Mononuclear cell (primary cell): ENCODE results near the gene TJP3. TPM values are rescaled to one million over a fixed set of nuclear protein-coding genes. Genes with fewer than 3 reads are reported as not detected.

Experiments
- H3K27me3 ChIP-seq: 2 replicates; pipeline ENCODE4 v1.6.0; 2011; ENCODE audit warnings: low read length, control low read depth; ENCODE audit not compliant: insufficient read depth
- H3K4me1 ChIP-seq: 2 replicates; pipeline ENCODE4 v1.5.1; 2011; ENCODE audit warnings: mild to moderate bottlenecking, low read length, control low read depth; ENCODE audit not compliant: insufficient read depth
- H3K4me3 ChIP-seq: 2 replicates; pipeline ENCODE4 v1.5.1; 2011; ENCODE audit warnings: mild to moderate bottlenecking, low read length, moderate library complexity
- H3K9me3 ChIP-seq: 2 replicates; pipeline ENCODE4 v1.5.1; 2011; ENCODE audit warnings: low read depth, mild to moderate bottlenecking, control low read depth, low read length
- total RNA-seq: library from RNA; depleted of rRNA; stranded (reverse); fragments of >200 nt; gene quantifications from one replicate; pipeline ENCODE4 v1.2.3, GENCODE V29; 2012

TJP3 gene
- total RNA-seq, 1 donor: 5.7 TPM

- Histone ChIP-seq H3K9me3 (no peaks in the 10 kb centered on the region), H3K4me1 (peaks cover 5% of the 10 kb centered on the region), H3K4me3 (no peak overlapping the region), H3K27me3 (no peaks in the 10 kb centered on the region)
Observed at GRCh38 chr19:3693025-3693925, 14.9 kb upstream of the TJP3 start.

DNA sequence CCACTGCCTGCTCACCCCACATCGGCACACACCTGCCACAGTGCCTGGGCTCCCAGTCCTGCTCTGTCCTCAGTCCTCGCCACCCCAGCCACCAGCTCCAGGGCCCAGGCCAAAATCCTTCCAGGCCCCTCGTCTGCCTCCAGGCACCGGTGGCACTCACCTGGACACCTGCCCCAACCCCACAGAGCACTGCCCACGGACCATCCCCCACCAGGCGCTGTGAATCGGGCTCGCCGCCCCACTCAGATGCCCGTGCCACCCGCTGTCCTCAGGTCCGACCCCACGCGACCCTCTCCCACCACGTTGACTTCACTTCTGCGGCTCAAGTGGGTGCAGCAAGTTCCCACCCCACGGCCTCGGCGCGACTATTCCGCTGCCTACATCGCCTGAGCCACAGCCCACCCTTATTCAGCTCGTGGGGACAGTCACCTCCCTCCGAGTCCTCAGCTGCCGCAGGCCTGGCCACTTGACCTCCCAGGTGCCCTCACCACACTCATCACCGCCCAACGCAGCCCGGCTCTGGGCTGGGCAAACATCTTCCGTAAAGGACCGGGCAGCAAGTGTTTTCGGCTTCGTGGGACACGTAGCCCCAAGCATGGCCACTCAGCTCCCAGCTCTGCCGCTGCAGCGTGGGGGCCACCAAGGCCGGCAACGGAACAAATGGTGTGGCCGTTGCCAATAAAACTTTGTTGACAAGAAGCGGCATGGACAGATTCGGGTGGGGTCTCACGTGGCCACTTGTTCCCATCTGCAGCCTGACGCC, 13.6 kb upstream of the TJP3 start:
- Histone ChIP-seq H3K4me3 (no peak overlapping the region), H3K9me3 (no peaks in the 10 kb centered on the region), H3K4me1 (peaks cover 13% of the 10 kb centered on the region), H3K27me3 (no peaks in the 10 kb centered on the region)

DNA sequence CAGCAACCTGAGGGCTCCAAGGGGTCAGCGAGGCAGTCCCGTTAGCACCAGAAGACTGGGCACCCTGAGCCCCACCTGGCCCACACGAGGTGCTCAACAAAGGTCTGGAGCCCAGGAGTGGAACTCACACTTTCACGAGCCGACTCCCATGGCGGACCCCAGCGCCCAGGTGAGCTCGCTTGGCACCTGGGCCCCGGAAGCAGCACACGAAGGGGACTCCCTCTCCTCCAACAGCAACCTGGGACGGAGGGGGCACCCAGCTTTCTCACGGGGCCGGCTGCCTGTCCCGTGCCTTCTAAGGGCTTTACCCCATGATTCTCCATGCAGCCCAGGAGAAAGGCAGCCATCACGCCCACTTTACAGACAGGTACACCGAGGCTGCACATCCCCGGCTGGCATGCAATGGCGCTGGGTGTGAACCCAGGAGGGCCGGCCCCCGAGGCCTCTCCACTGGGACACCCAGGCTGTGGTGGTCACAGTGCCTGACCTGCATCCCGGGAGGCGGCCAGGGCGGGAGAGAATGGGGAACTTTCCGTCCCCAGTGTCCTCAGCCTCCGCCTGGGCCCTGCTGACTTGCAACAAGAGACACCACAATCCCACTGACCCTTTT, 13.0 kb upstream of the TJP3 start:
- peaks cover 16% of the 10 kb centered on the region for H3K4me1 ChIP-seq

DNA sequence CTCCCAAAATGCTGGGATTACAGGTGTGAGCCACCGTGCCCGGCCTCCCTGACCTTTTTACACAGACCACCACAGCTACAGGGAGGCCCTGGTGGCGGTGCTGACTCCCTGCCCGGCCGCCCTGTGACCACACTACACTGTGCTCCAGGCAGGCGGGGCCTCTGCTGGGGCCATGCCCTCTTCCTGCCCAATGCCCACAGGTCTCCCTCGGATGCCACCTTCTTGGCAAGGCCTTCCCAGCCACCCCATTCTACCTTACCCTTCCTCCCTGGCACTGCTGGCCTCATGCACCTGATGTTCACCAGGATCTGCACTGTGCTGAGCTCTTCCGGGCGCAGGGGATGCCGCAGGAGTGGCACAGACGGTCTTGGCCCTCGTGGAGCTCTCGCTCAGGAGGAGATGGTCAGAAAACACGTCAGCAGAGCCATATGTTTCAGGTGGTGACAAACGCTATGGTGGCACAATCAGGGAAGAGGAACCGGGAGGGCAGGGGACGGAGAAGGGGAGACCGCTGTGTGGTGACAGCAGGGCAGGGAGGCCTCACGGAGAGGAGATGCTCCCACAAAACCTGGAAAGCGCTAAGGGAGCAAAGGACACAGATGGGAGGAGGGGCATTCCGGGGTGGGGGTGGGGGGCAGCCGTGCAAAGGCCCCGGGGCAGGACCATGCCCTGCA, 12.1 kb upstream of the TJP3 start:
- Histone ChIP-seq H3K4me3 (no peak overlapping the region), H3K4me1 (peaks cover 16% of the 10 kb centered on the region), H3K9me3 (no peaks in the 10 kb centered on the region), H3K27me3 (no peaks in the 10 kb centered on the region)

More for the DNA sequence above, 13.0 kb upstream of the TJP3 start:
- no peaks in the 10 kb centered on the region for H3K9me3 ChIP-seq
- no peaks in the 10 kb centered on the region for H3K27me3 ChIP-seq
- H3K4me3 ChIP-seq: no peak overlapping the region

DNA sequence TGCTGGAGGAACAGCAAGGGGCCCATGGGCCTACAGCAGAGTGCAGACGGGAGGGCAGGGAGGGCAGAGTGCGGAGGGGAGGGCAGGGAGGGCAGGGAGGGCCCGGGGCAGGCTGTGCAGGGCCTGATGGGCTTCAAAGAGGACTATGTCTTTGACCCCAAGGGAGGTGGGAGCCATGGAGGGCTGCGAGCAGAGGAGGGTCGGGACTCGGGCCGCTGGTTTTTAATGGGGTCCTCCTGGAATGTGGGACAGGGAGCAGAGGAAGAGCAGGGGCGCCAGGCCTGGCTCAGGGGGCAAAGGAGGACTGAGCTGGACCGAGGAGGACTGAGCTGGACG, 11.6 kb upstream of the TJP3 start:
- Histone ChIP-seq H3K4me1 (peaks cover 16% of the 10 kb centered on the region), H3K27me3 (no peaks in the 10 kb centered on the region), H3K4me3 (no peak overlapping the region), H3K9me3 (no peaks in the 10 kb centered on the region)

DNA sequence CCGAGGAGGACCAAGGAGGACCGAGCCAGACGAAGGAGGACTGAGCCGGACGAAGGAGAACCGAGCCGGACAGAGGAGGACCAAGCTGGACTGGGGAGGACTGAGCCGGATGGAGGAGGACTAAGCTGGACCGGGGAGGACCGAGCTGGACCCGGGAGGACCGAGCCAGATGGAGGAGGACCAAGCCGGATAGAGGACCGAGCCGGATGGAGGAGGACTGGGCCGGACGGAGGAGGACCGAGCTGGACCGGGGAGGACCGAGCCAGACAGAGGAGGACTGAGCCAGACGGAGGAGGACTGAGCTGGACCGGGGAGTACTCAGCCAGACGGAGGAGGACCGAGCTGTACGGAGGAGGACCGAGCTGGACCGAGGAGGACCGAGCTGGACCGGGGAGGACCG, 11.1 kb upstream of the TJP3 start:
- H3K27me3 ChIP-seq: no peaks in the 10 kb centered on the region
- H3K4me3 ChIP-seq: no peak overlapping the region
- no peaks in the 10 kb centered on the region for H3K9me3 ChIP-seq
- H3K4me1 ChIP-seq: peaks cover 16% of the 10 kb centered on the region

DNA sequence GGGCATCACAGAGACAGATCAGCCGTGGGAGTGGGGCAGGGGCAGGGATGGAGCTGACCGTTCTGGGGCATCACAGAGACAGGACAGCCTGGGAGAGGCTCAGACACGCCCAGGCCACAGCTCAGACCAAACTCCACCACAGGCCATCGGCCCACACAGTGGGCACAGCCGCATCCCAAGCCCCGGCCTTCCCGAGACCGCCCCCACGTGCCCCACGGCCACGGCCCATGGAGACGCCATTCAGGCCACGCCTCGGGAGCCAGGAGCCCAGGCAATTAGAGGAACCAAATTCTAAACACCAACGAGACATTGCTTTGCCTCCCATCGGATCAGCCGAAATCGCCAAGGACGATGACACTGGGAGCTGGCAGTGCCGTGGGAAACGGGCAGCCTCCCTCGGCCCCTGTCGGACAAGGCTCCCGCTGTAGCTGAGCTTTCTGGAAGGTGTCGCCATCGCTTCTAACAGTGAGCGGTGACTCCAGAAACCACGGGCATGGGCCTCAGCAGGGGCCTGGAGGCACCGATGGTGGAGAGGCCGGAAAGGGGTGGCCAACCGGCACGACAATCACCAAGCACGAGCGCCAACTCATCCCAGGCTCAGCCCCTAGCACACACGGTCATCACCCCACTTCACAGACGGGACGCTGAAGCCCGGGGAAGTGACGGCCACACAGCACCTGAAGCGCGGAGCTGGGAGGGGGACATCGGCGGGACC, 10.4 kb upstream of the TJP3 start:
- no peaks in the 10 kb centered on the region for H3K9me3 ChIP-seq
- peaks cover 16% of the 10 kb centered on the region for H3K4me1 ChIP-seq
- no peaks in the 10 kb centered on the region for H3K27me3 ChIP-seq
- H3K4me3 ChIP-seq: no peak overlapping the region

DNA sequence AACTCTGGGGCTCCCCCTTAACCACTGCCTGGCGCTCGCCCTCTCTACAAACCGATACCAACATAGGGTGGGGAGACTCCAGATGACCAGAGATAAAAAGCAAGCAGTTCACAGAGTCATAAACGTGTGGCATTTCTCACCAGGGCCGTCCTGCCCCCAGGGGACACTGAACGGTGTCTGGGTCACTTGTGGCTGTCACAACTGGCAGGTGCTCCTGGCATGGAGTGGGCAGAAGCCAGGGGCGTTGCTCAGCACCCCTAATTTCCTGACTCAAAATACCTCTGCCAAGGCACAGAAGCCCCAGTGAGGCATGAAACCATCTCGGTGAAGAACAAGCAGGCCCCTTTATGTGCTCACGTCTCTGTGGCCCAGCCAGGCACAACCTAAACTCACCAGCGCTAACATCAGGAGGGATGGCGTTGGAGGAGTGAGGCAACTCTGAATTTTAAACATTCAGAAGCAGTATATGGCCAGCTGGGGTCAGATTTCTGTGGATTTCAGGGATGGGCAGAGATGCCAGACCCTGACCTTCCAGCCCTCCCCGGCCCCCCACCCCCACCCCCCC, 9.7 kb upstream of the TJP3 start:
- Histone ChIP-seq H3K9me3 (no peaks in the 10 kb centered on the region), H3K4me3 (no peak overlapping the region), H3K27me3 (no peaks in the 10 kb centered on the region)

DNA sequence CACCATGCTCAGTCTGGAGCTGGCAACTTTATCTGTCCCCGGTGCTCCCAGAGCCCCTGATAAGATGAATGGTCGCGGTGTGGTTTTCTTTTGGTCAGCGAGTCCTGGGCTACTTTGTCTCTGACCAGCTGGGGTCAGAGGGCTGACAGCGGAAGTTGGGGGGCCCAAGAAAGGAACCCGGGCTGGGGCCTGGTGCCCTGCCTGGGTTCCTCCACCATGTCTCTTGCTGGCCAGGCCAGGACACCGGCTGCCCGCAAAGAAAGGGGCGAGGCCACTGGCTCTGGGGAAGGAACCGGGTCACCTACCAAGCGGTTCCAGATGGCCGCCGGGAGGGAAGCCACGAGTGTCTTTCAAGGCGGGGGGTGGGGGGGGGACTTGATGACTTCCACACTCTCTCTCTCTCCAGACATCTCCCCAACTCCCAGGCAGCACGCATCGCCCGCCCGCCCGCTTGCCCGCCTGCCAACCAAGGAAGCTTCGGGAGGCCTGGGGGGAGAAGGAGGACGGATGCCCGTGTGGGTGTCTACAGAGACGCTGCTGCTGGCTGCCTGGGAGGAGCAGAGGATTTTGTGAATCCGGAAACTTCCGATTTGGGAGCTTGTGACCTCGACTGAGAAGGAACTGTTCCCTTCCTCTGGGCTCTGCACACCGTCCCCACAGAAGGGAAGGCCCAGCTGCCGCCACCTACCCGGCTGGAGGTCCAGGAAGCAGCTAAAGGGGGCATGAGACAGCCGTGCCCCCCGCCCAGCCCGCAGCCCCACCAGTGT, 9.0 kb upstream of the TJP3 start:
- Histone ChIP-seq H3K4me3 (peak overlapping the region; percentile 56), H3K27me3 (no peaks in the 10 kb centered on the region), H3K9me3 (no peaks in the 10 kb centered on the region), H3K4me1 (peaks cover 16% of the 10 kb centered on the region)

More for the DNA sequence above, 9.7 kb upstream of the TJP3 start:
- H3K4me1 ChIP-seq: peaks cover 16% of the 10 kb centered on the region

GRCh38 chr19:3699741-3700241, 8.4 kb upstream of the TJP3 start:
- H3K9me3 ChIP-seq: no peaks in the 10 kb centered on the region
- no peaks in the 10 kb centered on the region for H3K27me3 ChIP-seq
- peaks cover 16% of the 10 kb centered on the region for H3K4me1 ChIP-seq
- peak overlapping the region; percentile 56 for H3K4me3 ChIP-seq

DNA sequence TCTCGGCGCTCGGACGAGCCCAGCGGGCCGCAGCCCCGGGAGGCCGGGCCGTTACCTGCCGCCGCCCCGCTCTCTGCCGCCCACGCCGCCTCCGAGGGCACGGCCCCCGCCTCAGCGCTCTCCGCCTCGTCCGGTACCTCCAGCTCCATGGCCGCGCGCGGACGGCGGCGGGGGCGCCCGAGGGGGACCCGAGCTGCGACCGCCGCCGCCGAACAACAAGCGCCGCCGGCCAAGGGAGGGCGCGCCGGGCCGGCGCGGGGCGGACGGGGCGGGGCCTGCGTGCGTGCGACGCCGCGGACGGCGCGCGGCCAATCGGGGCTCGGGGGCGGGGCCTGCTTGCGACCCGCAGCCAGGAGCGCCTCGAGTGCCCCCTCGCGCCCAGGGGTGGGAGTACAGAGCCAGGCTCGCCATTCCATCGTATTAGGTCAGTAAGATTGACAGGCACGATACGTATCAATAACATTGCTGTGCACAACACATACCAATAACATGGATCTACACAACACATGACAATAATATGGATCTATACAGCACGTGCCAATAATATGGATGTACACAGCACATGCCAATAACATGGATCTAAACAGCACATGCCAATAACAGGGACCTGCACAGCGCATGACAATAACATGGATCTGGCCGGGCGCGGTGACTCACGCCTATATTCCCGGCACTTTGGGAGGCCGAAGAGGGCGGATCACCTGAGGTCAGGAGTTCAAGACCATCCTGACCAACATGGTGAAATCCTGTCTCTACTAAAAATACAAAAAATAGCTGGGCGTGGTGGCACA, 7.7 kb upstream of the TJP3 start, which contains the start of gene PIP5K1C:
TSS of gene PIP5K1C (minus strand) at position 227 of the 791 bp plus-strand sequence. CDS start at position 149, 78 bp downstream.
- H3K27me3 ChIP-seq: no peaks in the 10 kb centered on the region
- H3K4me3 ChIP-seq: peak within 1 kb of the TSS; percentile 56
- no peaks in the 10 kb centered on the region for H3K9me3 ChIP-seq
- H3K4me1 ChIP-seq: peaks cover 16% of the 10 kb centered on the region

GRCh38 chr19:3701200-3701599, 7.0 kb upstream of the TJP3 start:
- Histone ChIP-seq H3K27me3 (no peaks in the 10 kb centered on the region), H3K9me3 (no peaks in the 10 kb centered on the region), H3K4me1 (peaks cover 16% of the 10 kb centered on the region), H3K4me3 (no peak overlapping the region)

DNA sequence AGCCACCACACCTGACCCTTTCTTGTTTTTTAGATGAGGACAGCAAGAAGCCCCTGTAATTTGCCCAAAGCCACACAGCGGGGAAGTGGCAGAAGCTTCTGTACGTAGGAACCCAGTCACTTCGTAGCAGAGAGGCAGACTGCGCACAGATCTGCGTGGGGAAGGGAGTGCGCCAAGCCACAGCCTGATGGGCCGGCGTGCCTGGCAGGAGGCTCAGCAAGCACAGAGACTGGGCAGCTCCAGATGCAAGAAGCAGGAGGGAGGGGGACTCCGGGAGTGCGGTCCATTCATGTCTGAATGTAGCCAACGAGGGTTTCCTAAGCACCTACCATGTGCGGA, 347 bp upstream of the TJP3 start:
- Histone ChIP-seq H3K27me3 (peaks cover 3% of the 10 kb centered on the region), H3K4me1 (no peaks in the 10 kb centered on the region), H3K4me3 (no peak overlapping the region), H3K9me3 (no peaks in the 10 kb centered on the region)
